NB4 (cell line): Measurements from ENCODE around the gene TPO.

Source experiments
- MYC ChIP-seq: IDR thresholded peaks from 2 replicates; pipeline ENCODE4 v1.6.1; 2011; ENCODE audit warnings: low read depth, low read length
- POLR2A ChIP-seq: IDR thresholded peaks from 2 replicates; pipeline ENCODE4 v1.6.1; 2011; ENCODE audit warnings: mild to moderate bottlenecking; ENCODE audit not compliant: insufficient read length; ENCODE audit errors: extremely low read depth
- TF ChIP-seq, protein P1 (sequence below): IDR thresholded peaks from one replicate; pipeline ENCODE4 v1.5.1; 2012; ENCODE audit warnings: low read depth, low read length
- TF ChIP-seq, protein P2 (sequence below): IDR thresholded peaks from 2 replicates; pipeline ENCODE4 v1.6.1; 2011; ENCODE audit warnings: low read depth, low read length

DNA sequence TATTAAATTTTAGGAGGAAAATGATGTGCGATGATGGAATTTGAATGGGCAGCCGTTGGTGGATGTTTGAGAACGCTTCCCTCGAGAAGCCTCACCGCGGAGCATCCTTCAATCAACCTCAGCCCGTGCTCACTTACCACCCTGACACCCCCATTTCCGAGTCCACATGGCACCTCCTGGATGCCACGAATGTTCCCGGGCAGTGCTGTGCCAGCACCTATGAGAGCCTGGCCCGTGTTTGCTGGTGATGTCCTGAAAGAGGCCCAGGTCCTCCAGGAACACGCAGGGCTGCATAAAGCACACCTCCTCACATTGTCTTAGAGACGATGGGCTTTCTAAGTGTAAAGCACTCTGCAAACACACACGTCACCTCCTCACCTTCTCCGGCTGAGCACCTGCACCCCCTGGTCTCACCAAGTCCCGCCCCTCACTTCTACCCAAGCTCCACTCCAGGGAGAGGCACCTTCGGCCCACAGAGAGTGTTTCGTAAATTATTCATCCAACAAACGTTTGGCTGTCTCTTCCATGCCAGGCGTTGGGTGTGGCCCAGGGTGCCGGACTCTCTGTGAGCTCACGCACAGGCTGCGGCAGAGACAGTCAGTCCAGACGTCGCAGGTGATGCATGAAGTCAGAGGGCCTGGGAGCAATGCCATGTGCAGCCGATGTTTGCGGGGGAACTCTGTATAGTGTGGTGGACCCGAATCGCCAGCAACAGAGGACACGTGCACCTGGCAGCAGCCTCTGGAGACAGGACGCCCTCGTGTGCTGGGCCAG lies 150.0 kb downstream of the TPO start:
- TF ChIP-seq, protein P1, sequence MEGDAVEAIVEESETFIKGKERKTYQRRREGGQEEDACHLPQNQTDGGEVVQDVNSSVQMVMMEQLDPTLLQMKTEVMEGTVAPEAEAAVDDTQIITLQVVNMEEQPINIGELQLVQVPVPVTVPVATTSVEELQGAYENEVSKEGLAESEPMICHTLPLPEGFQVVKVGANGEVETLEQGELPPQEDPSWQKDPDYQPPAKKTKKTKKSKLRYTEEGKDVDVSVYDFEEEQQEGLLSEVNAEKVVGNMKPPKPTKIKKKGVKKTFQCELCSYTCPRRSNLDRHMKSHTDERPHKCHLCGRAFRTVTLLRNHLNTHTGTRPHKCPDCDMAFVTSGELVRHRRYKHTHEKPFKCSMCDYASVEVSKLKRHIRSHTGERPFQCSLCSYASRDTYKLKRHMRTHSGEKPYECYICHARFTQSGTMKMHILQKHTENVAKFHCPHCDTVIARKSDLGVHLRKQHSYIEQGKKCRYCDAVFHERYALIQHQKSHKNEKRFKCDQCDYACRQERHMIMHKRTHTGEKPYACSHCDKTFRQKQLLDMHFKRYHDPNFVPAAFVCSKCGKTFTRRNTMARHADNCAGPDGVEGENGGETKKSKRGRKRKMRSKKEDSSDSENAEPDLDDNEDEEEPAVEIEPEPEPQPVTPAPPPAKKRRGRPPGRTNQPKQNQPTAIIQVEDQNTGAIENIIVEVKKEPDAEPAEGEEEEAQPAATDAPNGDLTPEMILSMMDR, result no peak
- TF ChIP-seq POLR2A (no peak), MYC (no peak)
- TF ChIP-seq, protein P2, sequence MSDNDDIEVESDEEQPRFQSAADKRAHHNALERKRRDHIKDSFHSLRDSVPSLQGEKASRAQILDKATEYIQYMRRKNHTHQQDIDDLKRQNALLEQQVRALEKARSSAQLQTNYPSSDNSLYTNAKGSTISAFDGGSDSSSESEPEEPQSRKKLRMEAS, result no peak
